Left kidney (tissue), 2 donors: ENCODE measurements around the gene XXYLT1. TPM values are rescaled to one million over a fixed set of nuclear protein-coding genes. Genes with fewer than 3 reads are reported as not detected.
"Not testable (repeated sequence)": the region's sequence is repeated elsewhere in the genome, so short reads cannot be mapped to it uniquely, and the experiment has no call there.

Source experiments
- DNase-seq: peaks from one replicate; pipeline ENCODE4 v3.0.0-alpha.2; 2013
- polyA plus RNA-seq: library from polyadenylated mRNA; unstranded; fragments of 120-200 nt; gene quantifications from one replicate; pipeline ENCODE4 v1.2.1, GENCODE V29; 2013; ENCODE audit not compliant: insufficient read length

XXYLT1 gene
- polyA plus RNA-seq, 1 donor, result 26.2 TPM

- DNase-seq, result no peak
Observed at GRCh38 chr3:195251336-195252065, 19.5 kb downstream of the XXYLT1 start.

GRCh38 chr3:195250473-195251251 is 20.3 kb downstream of the XXYLT1 start:
- DNase-seq, result peak; percentile 40

GRCh38 chr3:195249858-195250464 is 21.0 kb downstream of the XXYLT1 start:
- DNase-seq, result no peak

GRCh38 chr3:195249057-195249770 is 21.7 kb downstream of the XXYLT1 start:
- no peak for DNase-seq

- DNase-seq, result no peak
Observed at GRCh38 chr3:195248281-195248680, 22.7 kb downstream of the XXYLT1 start.

- DNase-seq, result no peak
Observed at GRCh38 chr3:195247863-195248189, 23.1 kb downstream of the XXYLT1 start.

- no peak for DNase-seq
Observed at GRCh38 chr3:195247086-195247862, 23.7 kb downstream of the XXYLT1 start.

- no peak for DNase-seq
Observed at GRCh38 chr3:195246581-195246995, 24.4 kb downstream of the XXYLT1 start.

GRCh38 chr3:195245531-195245951 is 25.4 kb downstream of the XXYLT1 start:
- no peak for DNase-seq

GRCh38 chr3:195241592-195242355 is 29.2 kb downstream of the XXYLT1 start:
- no peak for DNase-seq

GRCh38 chr3:195240939-195241338 is 30.0 kb downstream of the XXYLT1 start:
- no peak for DNase-seq

- no peak for DNase-seq
Observed at GRCh38 chr3:195240171-195240701, 30.7 kb downstream of the XXYLT1 start.

- no peak for DNase-seq
Observed at GRCh38 chr3:195239121-195239520, 31.8 kb downstream of the XXYLT1 start.

- peak; percentile 49 for DNase-seq
Observed at GRCh38 chr3:195238586-195239118, 32.3 kb downstream of the XXYLT1 start.

- peak; percentile 55 for DNase-seq
Observed at GRCh38 chr3:195238081-195238571, 32.8 kb downstream of the XXYLT1 start.

- no peak for DNase-seq
Observed at GRCh38 chr3:195236801-195237570, 34.0 kb downstream of the XXYLT1 start.

GRCh38 chr3:195236076-195236798 is 34.7 kb downstream of the XXYLT1 start:
- no peak for DNase-seq

GRCh38 chr3:195230244-195230643 is 40.7 kb downstream of the XXYLT1 start:
- no peak for DNase-seq

- DNase-seq, result not testable (repeated sequence)
Observed at GRCh38 chr3:195228886-195229285, 42.1 kb downstream of the XXYLT1 start.
